Upper lobe of left lung (tissue), 6 donors: Measurements from ENCODE around the gene KCNJ1. TPM values are rescaled to one million over a fixed set of nuclear protein-coding genes. Genes with fewer than 3 reads are reported as not detected.
A peak's percentile ranks its signal among the peaks of the same experiment; 100 is the strongest.

Experiments used
- ATAC-seq, 2 donors: fragments of 200-7000 bp; cut with Tn5 transposase; one replicate each; pipeline ENCODE4 v1.9.1; 2022; ENCODE audit warnings: mild to moderate bottlenecking in 2 of 2, moderate library complexity in 2 of 2; ENCODE audit not compliant: low FRiP score in 2 of 2
- DNase-seq, 2 donors: peaks; one replicate each; pipeline ENCODE4 v3.0.0-alpha.2; 2019 to 2020
- H3K27ac ChIP-seq, 4 donors: fragments of 200-600 bp; sonication (generic); one replicate each; pipeline ENCODE4 v1.5.1; 2016 to 2019
- H3K27me3 ChIP-seq, 4 donors: fragments of 200-600 bp; sonication (generic); one replicate each; pipeline ENCODE4 v1.5.1; 2017 to 2019
- H3K36me3 ChIP-seq, 4 donors: fragments of 200-600 bp; sonication (generic); one replicate each; pipeline ENCODE4 v1.5.1; 2016 to 2019
- H3K4me1 ChIP-seq, 4 donors: fragments of 200-600 bp; sonication (generic); one replicate each; pipeline ENCODE4 v1.5.1; 2018 to 2019
- H3K4me3 ChIP-seq, 4 donors: fragments of 200-600 bp; sonication (generic); one replicate each; pipeline ENCODE4 v1.5.1; 2017 to 2019; ENCODE audit warnings: mild to moderate bottlenecking in 2 of 4, moderate library complexity in 1 of 4
- H3K9me3 ChIP-seq, 4 donors: fragments of 200-600 bp; sonication (generic); one replicate each; pipeline ENCODE4 v1.5.1; 2018 to 2019
- EP300 ChIP-seq, 4 donors: sonication (generic); formaldehyde crosslinking; IDR thresholded peaks; one replicate each; pipeline ENCODE4 v1.5.1; 2017; ENCODE audit warnings: antibody characterized with exemption in 4 of 4, control low read depth in 2 of 4
- POLR2A ChIP-seq, 4 donors: fragments of 450-650 bp; IDR thresholded peaks; one replicate each; pipeline ENCODE4 v1.5.1; 2016 to 2017; ENCODE audit warnings: antibody characterized with exemption in 4 of 4, mild to moderate bottlenecking in 2 of 4
- POLR2AphosphoS5 ChIP-seq, 2 donors: sonication (generic); formaldehyde crosslinking; IDR thresholded peaks; one replicate each; pipeline ENCODE4 v1.5.1; 2017; ENCODE audit warnings: antibody characterized with exemption in 2 of 2
- WGBS, 2 donors: methylation state at CpG; one replicate each; pipeline ENCODE4 v1.1.5; 2017 to 2018; 5-methylcytosine and 5-hydroxymethylcytosine counted together
- total RNA-seq, 6 donors: library from RNA; depleted of rRNA in 4 of 6; stranded (reverse); fragments of >200 nt in 4 of 6; gene quantifications; one replicate each; pipeline versions ENCODE4 v1.1.0 to v1.2.1, GENCODE V29; 2016 to 2021
- TF ChIP-seq, protein P1 (sequence below), 6 experiments: fragments of 450-650 bp in 4 of 6; fragments of 200-600 bp in 2 of 6; sonication (generic) in 2 of 6; IDR thresholded peaks; one replicate each; pipeline ENCODE4 v1.5.1; 2016 to 2019; ENCODE audit warnings: antibody characterized with exemption in 6 of 6
- donor health status: DM: no; HTN: no; CAD: no; lungs with moderate emphysema.
- donor health status: DM: no; HTN: yes; CAD: no; lungs with severe emphysema.

KCNJ1 gene
- total RNA-seq, 6 donors from 2014 or later = 0.15 to 0.59 (median 0.20) TPM; not detected in 3

DNA sequence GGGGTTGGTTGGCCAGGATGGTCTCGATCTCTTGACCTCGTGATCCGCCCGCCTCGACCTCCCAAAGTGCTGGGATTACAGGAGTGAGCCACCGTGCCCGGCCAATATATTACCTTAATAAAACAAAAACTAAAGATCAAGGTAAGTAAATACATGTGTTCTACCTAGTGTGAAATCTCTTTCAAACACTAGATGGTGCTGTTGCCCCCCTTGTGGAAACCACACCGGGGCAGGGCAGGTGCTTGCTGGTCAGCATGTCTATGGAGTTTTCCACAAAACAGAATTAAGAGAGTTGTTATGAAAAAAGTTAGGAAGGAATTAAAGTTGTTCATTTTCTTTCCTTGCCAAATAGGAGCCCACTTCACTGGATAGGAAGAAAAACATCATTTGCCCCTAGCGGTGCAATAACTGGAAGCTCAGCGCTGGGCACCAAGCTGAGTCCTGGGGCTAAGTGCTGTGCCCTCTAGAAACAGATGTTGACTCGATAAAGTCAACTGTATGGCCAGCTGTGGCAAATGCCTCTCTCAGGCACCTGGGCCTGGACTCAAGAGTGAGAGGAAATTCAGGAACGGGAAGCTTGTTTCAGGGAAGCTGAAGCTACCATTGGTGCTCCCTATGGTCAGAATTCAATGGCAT, 17.7 kb upstream of the KCNJ1 start:
- 26 to 31% methylated on average over 12 of the region's 12 CpGs for WGBS, 2 donors
- Histone ChIP-seq H3K27ac (no peak overlapping the region), H3K36me3 (no peaks in the 10 kb centered on the region), H3K4me1 (no peaks in the 10 kb centered on the region), H3K9me3 (no peaks in the 10 kb centered on the region), H3K4me3 (no peak overlapping the region), H3K27me3 (peaks cover 0 to 3% (median under 1%) of the 10 kb centered on the region in 4 donors)
- TF ChIP-seq, protein P1, sequence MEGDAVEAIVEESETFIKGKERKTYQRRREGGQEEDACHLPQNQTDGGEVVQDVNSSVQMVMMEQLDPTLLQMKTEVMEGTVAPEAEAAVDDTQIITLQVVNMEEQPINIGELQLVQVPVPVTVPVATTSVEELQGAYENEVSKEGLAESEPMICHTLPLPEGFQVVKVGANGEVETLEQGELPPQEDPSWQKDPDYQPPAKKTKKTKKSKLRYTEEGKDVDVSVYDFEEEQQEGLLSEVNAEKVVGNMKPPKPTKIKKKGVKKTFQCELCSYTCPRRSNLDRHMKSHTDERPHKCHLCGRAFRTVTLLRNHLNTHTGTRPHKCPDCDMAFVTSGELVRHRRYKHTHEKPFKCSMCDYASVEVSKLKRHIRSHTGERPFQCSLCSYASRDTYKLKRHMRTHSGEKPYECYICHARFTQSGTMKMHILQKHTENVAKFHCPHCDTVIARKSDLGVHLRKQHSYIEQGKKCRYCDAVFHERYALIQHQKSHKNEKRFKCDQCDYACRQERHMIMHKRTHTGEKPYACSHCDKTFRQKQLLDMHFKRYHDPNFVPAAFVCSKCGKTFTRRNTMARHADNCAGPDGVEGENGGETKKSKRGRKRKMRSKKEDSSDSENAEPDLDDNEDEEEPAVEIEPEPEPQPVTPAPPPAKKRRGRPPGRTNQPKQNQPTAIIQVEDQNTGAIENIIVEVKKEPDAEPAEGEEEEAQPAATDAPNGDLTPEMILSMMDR (IDR thresholded peaks at IDR 0.05) = peak; percentile 58 to 82 (median 77)
- no peak for TF ChIP-seq POLR2AphosphoS5 (IDR thresholded peaks at IDR 0.05)
- peak; percentile 66 to 85 for ATAC-seq
- peak in 1 of 2 donors; percentile 50 for DNase-seq

DNA sequence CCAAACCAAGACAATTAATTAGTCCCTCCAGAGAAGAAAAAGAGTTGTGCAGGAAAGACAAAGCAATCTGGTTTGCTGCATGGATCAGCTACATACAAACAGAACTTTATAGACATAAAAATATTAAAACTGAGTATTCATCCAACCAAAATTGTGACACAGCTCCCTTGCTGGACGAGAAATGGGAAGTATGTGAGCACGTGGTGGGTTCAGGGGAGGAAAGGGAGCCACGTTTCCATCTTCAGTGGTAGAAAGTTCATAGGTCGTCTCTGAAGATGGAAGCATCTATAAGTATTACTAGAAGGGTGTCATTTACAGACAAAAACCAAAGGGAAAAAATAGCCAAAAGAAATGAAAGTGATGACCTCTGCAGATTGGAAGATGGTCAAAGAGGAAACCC, 17.0 kb upstream of the KCNJ1 start:
- no peak overlapping the region for H3K27ac ChIP-seq
- no peaks in the 10 kb centered on the region for H3K4me1 ChIP-seq
- H3K27me3 ChIP-seq = peaks cover 0 to under 1% (median 0%) of the 10 kb centered on the region in 4 donors
- no peak for TF ChIP-seq POLR2A (IDR thresholded peaks at IDR 0.05)
- TF ChIP-seq, protein P1 (IDR thresholded peaks at IDR 0.05) = no peak
- no peak for TF ChIP-seq EP300 (IDR thresholded peaks at IDR 0.05)
- no peak overlapping the region for H3K4me3 ChIP-seq
- no peaks in the 10 kb centered on the region for H3K9me3 ChIP-seq
- DNase-seq = no peak
- no peak for ATAC-seq
- no peaks in the 10 kb centered on the region for H3K36me3 ChIP-seq
- 35 to 45% methylated on average over 4 of the region's 4 CpGs for WGBS, 2 donors

DNA sequence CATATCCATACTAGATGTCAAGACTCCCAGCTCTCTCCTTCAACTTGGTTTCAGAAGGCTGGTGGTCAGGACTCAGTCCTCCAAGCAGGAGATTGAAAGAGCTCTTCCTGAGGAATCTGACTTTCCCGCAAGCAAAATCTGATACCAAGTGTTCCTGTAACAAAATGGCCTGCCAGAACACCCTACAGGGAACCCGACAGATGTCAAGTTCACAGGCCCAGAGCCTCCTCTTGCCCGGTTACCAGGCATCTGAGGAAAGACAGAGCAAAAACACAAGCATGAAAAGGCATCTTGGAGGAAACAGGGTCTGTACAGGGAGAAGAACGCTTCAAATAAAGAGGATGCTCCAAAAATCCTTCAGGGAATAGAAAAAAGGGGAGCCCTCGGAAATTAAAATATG, 15.4 kb upstream of the KCNJ1 start:
- DNase-seq (no peak), ATAC-seq (no peak)
- Histone ChIP-seq H3K36me3 (no peaks in the 10 kb centered on the region), H3K27ac (no peak overlapping the region), H3K4me1 (no peaks in the 10 kb centered on the region), H3K4me3 (no peak overlapping the region), H3K27me3 (no peaks in the 10 kb centered on the region), H3K9me3 (no peaks in the 10 kb centered on the region)
- 69 to 80% methylated on average over 5 of the region's 5 CpGs for WGBS, 2 donors
- TF ChIP-seq POLR2AphosphoS5 (IDR thresholded peaks at IDR 0.05) (no peak), POLR2A (IDR thresholded peaks at IDR 0.05) (no peak), EP300 (IDR thresholded peaks at IDR 0.05) (no peak)
- TF ChIP-seq, protein P1 (IDR thresholded peaks at IDR 0.05) = no peak

DNA sequence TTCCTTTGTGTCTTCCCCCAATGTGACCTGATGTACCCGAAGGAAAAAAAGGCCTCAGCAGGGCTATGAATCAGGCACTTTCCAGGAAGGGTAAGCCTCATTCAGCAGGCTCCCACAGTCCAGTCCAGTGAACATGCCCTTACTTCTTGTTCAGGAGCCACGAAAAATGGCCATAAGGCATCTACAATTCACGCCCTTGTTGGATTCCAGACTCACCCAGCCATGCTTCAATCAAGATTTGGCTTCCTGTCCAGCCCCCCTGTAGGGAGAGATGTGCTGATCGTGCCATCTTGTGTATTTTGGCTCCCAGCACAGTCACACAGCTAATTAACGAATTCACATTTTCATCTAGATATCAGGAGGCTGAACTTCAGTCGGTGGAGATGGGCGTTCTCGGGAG, 14.1 kb upstream of the KCNJ1 start:
- WGBS, 2 donors = 87 to 95% methylated on average over 8 of the region's 8 CpGs
- DNase-seq (no peak), ATAC-seq (no peak)
- Histone ChIP-seq H3K4me3 (no peak overlapping the region), H3K27me3 (no peaks in the 10 kb centered on the region), H3K9me3 (no peaks in the 10 kb centered on the region), H3K27ac (no peak overlapping the region), H3K36me3 (no peaks in the 10 kb centered on the region), H3K4me1 (no peaks in the 10 kb centered on the region)
- TF ChIP-seq POLR2AphosphoS5 (IDR thresholded peaks at IDR 0.05) (no peak), EP300 (IDR thresholded peaks at IDR 0.05) (no peak), POLR2A (IDR thresholded peaks at IDR 0.05) (no peak)
- TF ChIP-seq, protein P1 (IDR thresholded peaks at IDR 0.05) = no peak

DNA sequence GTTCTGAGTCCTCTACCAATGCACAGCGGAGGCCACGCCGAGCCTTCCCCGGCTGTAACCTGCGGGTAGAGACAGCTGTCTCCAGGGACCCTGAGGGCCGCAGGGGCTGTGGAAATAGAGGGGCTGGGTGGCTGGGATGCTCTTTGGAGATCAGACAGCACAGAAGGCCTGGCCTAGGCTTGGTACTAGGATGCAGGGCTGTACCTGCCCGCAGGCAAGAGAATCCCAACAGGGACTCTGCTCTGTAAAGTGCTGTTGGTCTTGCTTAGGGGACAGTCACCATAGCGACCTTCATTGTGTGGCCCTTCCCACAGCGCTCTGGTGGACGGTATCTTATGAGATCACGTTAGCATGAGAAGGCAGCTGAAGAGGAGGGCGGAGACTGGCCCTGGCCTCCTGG, 12.7 kb upstream of the KCNJ1 start:
- WGBS, 2 donors = 84 to 87% methylated on average over 12 of the region's 12 CpGs
- H3K36me3 ChIP-seq = no peaks in the 10 kb centered on the region
- H3K4me1 ChIP-seq = no peaks in the 10 kb centered on the region
- ATAC-seq (no peak), DNase-seq (peak in 1 of 2 donors; percentile 38)
- no peak overlapping the region for H3K27ac ChIP-seq
- no peaks in the 10 kb centered on the region for H3K27me3 ChIP-seq
- TF ChIP-seq POLR2A (IDR thresholded peaks at IDR 0.05) = no peak
- TF ChIP-seq POLR2AphosphoS5 (IDR thresholded peaks at IDR 0.05) = no peak
- no peak overlapping the region for H3K4me3 ChIP-seq
- H3K9me3 ChIP-seq = no peaks in the 10 kb centered on the region
